HEK293T (cell line): ENCODE data around the gene LARP4B.

Source experiments
- FOXM1 ChIP-seq: fragments of 450-650 bp; IDR thresholded peaks from 2 replicates; pipeline ENCODE4 v1.6.1; 2017; ENCODE audit warnings: mild to moderate bottlenecking, borderline replicate concordance
- NFRKB ChIP-seq: fragments of 450-650 bp; IDR thresholded peaks from 2 replicates; pipeline ENCODE4 v1.6.1; 2016; ENCODE audit warnings: mild to moderate bottlenecking, moderate library complexity
- SUZ12 ChIP-seq: fragments of 450-650 bp; IDR thresholded peaks from 2 replicates; pipeline ENCODE4 v1.6.1; 2016; ENCODE audit warnings: mild to moderate bottlenecking
- TARDBP ChIP-seq: fragments of 450-650 bp; IDR thresholded peaks from 2 replicates; pipeline ENCODE4 v1.6.1; 2016

DNA sequence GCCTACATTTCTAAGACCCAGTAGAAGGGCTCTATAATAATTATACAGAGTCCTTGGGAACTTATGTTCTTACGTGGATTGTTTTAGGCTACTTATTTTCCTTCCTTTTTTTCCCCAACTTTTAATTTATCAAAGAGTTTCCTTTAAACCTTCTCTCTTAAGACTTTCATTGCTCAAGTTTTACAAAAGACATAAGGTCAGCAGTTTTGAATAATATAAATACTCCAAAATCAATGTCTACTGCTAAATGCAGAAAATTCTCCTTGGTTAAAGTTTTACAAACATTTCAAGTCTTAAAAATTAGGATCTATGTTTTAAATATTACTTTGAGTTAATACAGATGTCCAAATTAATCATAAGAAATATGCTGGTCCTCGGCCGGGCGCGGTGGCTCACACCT lies 97.0 kb downstream of the LARP4B start:
- TF ChIP-seq FOXM1 (no peak), SUZ12 (no peak), TARDBP (no peak), NFRKB (no peak)
